Activated naive CD4-positive, alpha-beta T cell treated with anti-CD3 and anti-CD28 coated beads for 36 hours (primary cell): ENCODE measurements around the gene MRM3. TPM values are rescaled to one million over a fixed set of nuclear protein-coding genes. Genes with fewer than 3 reads are reported as not detected.
"Not testable (repeated sequence)": the region's sequence is repeated elsewhere in the genome, so short reads cannot be mapped to it uniquely, and the experiment has no call there.

Experiments
- CTCF ChIA-PET: fragments of 350-600 bp; sonication (Branson Sonifier 250); formaldehyde crosslinking; loops from one replicate; lab custom pipeline; 2021; ENCODE audit warnings: antibody characterized with exemption; lab: Charles Lee
- DNase-seq: peaks from one replicate; pipeline ENCODE4 v3.0.0-alpha.2; 2020
- H3K27ac Mint-ChIP-seq: one replicate; pipeline ENCODE4 v1.8.0; 2021; ENCODE audit warnings: mild to moderate bottlenecking, mixed read lengths
- H3K27me3 Mint-ChIP-seq: one replicate; pipeline ENCODE4 v1.8.0; 2021; ENCODE audit warnings: low read depth, mixed read lengths
- H3K36me3 Mint-ChIP-seq: one replicate; pipeline ENCODE4 v1.8.0; 2021; ENCODE audit warnings: low read depth, mixed read lengths
- H3K4me1 Mint-ChIP-seq: one replicate; pipeline ENCODE4 v1.8.0; 2021; ENCODE audit warnings: low read depth, mixed read lengths
- H3K4me3 Mint-ChIP-seq: one replicate; pipeline ENCODE4 v1.8.0; 2021; ENCODE audit warnings: mild to moderate bottlenecking, moderate library complexity, mixed read lengths
- H3K9me3 Mint-ChIP-seq: one replicate; pipeline ENCODE4 v1.8.0; 2021; ENCODE audit warnings: mixed read lengths
- intact Hi-C: fragments of 100-400 bp; cut with micrococcal nuclease; formaldehyde crosslinking; loops from one replicate; pipeline ENCODE4 v1.15.1; 2023
- total RNA-seq, 2 experiments: library from RNA; stranded (reverse); gene quantifications; one replicate each; pipeline ENCODE4 v1.2.3, GENCODE V29; 2021

The MRM3 gene
- total RNA-seq, 2 experiments from 2014 or later, result 22.8 to 25.6 TPM

DNA sequence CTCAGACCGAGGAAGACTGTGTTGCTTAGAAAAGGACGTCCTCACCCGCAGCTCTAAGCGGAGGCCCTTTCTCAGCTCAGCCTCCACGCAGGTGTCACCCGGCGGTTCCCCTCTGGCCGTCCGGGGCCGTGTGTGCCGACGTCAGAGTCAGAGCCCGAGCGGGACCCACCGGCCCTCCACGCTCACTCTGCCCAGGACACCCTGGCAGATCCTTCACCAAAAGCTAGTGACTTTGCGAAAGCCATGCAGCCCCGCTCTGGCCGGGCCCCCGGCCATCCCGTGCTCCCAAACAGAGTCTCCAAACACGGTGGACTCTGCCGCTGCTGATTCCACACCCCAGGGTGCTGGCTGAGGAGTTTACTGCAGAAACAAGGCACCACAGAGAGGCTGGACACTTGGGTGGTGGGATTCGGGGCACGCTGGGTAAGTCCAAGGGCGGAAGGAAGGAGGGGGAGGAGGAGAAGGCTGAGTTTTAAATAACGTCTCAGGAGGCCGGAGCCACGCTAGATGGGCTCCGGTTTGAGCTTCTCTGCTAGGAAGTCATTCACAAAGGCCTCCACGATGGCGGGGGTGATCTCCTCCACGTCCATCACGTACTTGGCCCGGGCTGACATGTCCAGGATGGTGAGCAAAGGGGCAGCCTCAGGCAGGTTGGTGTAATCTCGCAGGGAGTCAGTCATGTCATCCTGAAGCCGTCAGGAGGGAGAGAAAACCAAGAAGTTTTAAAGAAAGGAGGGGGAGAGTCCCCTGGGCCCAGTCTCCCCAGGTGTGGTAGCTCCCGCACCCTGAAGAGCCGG, 18.5 kb downstream of the MRM3 start:
- H3K9me3 Mint-ChIP-seq, result no peaks in the 10 kb centered on the region
- no peak overlapping the region for H3K27ac Mint-ChIP-seq
- no peak overlapping the region for H3K4me3 Mint-ChIP-seq
- CTCF ChIA-PET, result interaction anchor here (0.9 kb wide), 1 partner anchor 180 kb away, joined by 3 read pairs; no protein-coding TSS in a partner anchor
- intact Hi-C loops, result no loop called here
- H3K4me1 Mint-ChIP-seq, result no peaks in the 10 kb centered on the region
- no peak for DNase-seq
- no peaks in the 10 kb centered on the region for H3K27me3 Mint-ChIP-seq
- H3K36me3 Mint-ChIP-seq, result no peaks in the 10 kb centered on the region

DNA sequence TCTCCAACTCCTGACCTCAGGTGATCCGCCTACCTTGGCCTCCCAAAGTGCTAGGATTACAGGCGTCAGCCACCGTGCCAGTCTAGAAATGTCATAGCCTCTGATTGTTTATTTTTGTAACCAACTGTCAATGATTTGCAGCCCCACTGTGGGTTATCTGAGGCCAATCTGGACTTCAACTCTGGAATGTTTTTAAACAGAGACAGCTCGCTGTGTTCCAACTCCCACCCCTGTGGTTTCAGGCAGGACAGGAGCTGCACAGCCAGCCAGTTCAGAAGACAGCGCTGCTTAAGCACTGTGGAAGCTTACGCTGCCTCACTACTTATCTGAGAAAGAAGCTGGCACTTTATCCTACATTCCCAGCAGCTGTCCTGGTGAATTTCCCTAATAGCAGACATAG, 19.5 kb downstream of the MRM3 start:
- Mint-ChIP-seq H3K4me3 (no peak overlapping the region), H3K36me3 (no peaks in the 10 kb centered on the region), H3K27me3 (peaks cover under 1% of the 10 kb centered on the region), H3K4me1 (no peaks in the 10 kb centered on the region), H3K9me3 (no peaks in the 10 kb centered on the region), H3K27ac (no peak overlapping the region)
- CTCF ChIA-PET, result interaction anchor here (0.7 to 1.0 kb wide), 2 partner anchors 180 to 1257 kb away, joined by 3 to 7 read pairs; no protein-coding TSS in a partner anchor
- no peak for DNase-seq
- intact Hi-C loops, result no loop called here

DNA sequence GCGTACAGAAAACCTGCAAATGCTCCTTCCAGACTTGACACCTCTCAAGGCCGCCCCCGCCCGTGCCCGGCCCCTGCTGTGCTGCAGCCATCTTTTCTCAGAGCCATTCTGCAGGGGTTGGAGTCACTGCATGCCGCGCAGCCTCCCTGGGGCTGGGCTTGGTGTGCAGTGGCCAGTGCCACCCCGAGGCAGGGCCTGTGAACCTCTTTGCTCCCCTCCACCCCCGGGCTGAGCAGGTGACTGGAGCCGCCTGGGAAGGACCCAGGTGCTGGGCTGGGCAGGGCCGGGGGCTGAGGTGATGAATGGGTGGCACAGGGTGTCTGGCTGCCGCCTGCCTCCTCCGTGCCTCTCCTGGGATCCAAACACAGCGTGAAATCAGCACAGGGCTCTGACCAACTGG, 20.3 kb downstream of the MRM3 start:
- intact Hi-C loops, result no loop called here
- CTCF ChIA-PET, result interaction anchor here (1.0 kb wide), 1 partner anchor 179 kb away, joined by 3 read pairs; no protein-coding TSS in a partner anchor
- H3K27ac Mint-ChIP-seq, result no peak overlapping the region
- no peaks in the 10 kb centered on the region for H3K9me3 Mint-ChIP-seq
- no peak for DNase-seq
- H3K4me1 Mint-ChIP-seq, result no peaks in the 10 kb centered on the region
- H3K27me3 Mint-ChIP-seq, result peaks cover 2% of the 10 kb centered on the region
- H3K4me3 Mint-ChIP-seq, result no peak overlapping the region
- H3K36me3 Mint-ChIP-seq, result no peaks in the 10 kb centered on the region

DNA sequence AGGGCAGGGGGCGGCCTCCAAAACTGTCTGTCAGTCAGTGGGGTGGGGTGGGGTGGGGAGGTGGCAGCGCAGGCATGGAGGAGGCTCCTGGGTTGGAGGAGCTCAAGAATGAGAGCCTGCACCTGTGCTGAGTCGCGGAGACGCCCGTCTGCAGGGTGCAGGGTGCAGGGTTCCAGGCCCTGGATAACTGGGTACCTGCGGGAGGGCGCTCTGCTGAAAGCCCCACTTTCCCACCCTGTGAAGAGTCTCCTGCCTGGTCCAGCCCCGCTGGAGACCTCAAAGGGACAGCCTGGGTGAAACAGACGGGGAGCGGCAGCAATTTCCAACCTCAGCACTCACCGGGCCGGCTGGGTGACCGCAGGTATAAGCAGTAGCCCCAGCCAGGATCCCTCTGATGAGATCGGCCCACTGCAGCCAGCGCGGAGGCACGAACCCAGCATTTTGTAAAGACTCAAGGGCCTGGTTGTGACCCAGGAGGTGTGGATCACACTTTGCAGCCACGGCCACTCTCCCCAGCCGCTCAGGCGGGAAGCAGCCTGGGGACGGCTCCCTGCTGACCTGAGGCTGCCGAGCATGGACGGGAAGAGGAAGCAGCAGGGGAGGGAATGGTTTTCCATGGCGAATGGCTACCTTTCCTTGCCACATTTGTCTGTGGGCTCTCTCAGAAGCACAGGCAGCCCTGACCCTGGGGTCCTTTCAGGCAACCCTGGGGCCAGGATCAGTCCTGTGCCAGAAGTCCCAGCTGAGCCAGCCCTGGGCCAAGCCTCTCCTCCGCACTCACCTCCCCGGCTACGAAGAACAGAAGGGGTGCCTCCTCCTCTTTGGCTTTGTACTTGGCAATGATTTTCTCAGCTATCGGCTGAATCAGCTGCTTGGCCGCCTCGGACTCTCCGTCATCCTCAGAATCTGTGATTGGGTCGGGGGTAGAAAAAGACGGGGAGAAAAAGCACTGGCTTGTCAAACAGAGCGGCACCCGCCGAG, 21.0 kb downstream of the MRM3 start:
- no peak overlapping the region for H3K27ac Mint-ChIP-seq
- intact Hi-C loops, result no loop called here

DNA sequence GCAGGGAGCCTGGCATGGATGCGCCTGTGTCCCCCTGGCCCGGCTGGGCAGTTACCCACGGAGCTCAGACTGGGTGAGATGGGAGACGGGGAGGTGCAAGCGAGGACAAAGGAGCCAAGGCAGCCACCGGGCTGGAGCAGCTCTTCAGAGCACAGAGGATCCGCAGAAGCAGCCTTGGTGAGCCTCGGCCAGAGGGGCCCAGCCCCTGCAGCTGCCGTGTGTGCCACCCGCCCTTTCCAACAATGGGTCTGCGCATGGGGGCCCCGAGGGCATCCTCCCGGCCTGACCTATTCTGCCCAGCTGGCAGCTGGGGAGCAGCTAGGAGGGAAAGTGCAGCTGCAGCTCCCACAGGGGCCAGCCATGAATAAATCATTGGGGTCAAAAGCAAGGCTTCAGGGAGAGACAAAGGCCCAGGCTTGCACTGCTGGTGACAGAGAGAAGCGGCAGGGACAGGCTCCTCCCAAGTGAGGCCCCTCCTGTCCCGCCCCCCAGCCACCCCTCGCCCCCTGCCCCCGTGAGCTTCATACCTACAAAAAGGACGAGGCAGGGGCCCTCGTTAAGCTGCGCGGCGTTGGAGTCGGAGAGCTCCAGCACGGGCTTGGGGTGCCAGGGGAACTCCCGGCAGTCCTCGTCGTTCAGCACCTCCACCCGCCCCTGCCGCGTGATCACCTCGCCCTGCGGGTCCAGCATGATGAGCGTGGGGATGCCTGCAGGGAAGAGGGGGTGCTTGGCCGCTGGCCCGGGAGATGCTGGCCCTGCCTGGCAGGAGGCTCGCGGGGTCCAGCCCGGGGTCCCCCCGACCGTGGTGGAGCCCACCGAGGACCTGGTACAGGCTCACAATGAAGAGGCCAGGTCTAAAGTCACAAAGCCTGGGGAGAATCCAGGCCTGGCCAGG, 22.6 kb downstream of the MRM3 start:
- Mint-ChIP-seq H3K4me1 (no peaks in the 10 kb centered on the region), H3K36me3 (no peaks in the 10 kb centered on the region), H3K9me3 (no peaks in the 10 kb centered on the region), H3K27ac (no peak overlapping the region), H3K27me3 (peaks cover 2% of the 10 kb centered on the region), H3K4me3 (no peak overlapping the region)
- intact Hi-C loops, result no loop called here
- CTCF ChIA-PET, result no interaction called here
- no peak for DNase-seq

More for the DNA sequence above, 21.0 kb downstream of the MRM3 start:
- Mint-ChIP-seq H3K4me1 (no peaks in the 10 kb centered on the region), H3K4me3 (no peak overlapping the region), H3K36me3 (no peaks in the 10 kb centered on the region), H3K9me3 (no peaks in the 10 kb centered on the region), H3K27me3 (peaks cover 2% of the 10 kb centered on the region)
- CTCF ChIA-PET, result no interaction called here
- no peak for DNase-seq

DNA sequence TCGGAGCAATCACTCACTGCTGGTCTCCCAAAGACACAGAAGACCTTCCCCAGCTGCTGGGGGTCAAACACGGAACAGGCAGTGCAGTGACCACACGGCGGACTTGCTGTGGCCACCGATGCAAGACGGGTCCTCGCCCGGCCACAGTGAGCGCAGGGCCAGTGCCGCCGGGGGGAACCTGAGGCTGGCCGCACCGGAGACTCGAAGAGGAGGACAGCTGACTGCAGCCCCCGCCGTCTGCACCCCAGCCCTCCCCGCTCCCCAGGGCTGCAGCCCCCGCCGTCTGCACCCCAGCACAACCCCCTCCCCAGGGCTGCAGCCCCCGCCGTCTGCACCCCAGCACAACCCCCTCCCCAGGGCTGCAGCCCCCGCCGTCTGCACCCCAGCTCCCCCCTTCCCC, 23.7 kb downstream of the MRM3 start:
- H3K36me3 Mint-ChIP-seq, CTCF ChIA-PET, H3K27ac Mint-ChIP-seq, H3K4me1 Mint-ChIP-seq, H3K27me3 Mint-ChIP-seq, DNase-seq, intact Hi-C loops, H3K4me3 Mint-ChIP-seq, H3K9me3 Mint-ChIP-seq: not testable (repeated sequence)

DNA sequence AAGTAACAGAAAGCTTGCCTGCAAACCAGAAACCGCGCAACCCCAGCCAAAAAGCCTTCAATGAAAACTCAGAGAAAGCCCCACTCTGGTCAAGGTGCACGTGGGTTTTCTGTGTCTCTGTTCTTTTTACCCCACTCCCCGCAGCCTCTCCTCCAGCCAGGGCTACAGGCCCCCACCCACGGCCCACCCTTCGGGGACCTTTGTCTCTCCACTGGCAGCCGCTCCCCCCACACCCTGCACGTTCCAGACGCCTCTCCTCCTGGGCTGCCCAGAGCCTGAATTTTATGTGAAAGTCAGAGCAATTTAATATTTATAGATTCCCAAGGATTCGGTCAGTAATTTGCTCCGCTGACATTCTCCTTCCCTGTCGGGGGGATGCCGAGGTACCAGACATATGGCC, 24.2 kb downstream of the MRM3 start:
- Mint-ChIP-seq H3K9me3 (no peaks in the 10 kb centered on the region), H3K27ac (no peak overlapping the region), H3K27me3 (peaks cover 2% of the 10 kb centered on the region), H3K4me3 (no peak overlapping the region), H3K36me3 (no peaks in the 10 kb centered on the region), H3K4me1 (no peaks in the 10 kb centered on the region)
- CTCF ChIA-PET, result no interaction called here
- intact Hi-C loops, result no loop called here
- no peak for DNase-seq

DNA sequence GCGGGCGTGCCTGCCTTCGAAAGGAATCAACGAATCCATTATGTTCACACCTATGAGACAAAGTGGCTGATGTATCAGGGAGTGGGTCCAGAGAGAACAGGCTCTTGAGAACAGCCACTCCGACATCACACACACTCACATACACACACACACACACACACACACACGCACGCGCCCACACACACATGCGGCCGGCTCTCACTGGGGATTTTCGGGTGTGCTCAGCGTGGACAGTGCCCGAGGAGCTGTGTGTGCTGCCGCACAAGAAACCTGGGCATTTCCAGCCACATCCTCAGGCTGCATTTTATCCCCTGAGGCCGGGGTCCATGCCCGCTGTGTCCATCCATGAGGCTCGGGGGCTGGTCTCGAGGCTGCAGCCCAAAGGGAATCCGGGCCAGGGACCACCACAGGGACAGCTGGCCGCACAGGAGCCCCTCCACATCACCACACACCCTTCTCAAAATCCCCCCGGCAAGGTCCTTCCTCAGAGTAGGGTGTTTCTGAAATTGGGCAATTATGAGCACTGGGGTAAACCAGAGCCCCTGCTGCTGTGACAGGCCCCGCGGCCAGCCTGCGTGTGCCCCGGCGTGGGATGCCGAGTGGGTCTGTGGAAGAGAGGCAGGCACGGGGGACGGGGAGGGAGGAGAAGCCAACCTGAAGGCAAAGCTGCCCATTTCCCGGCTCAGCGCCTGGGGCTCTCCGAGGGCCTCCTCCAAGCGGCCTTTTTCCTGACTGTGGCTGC, 24.8 kb downstream of the MRM3 start:
- DNase-seq, result no peak
- Mint-ChIP-seq H3K4me1 (no peaks in the 10 kb centered on the region), H3K9me3 (no peaks in the 10 kb centered on the region), H3K27me3 (peaks cover 2% of the 10 kb centered on the region), H3K4me3 (no peak overlapping the region), H3K36me3 (no peaks in the 10 kb centered on the region), H3K27ac (no peak overlapping the region)
- intact Hi-C loops, result no loop called here
- CTCF ChIA-PET, result no interaction called here

DNA sequence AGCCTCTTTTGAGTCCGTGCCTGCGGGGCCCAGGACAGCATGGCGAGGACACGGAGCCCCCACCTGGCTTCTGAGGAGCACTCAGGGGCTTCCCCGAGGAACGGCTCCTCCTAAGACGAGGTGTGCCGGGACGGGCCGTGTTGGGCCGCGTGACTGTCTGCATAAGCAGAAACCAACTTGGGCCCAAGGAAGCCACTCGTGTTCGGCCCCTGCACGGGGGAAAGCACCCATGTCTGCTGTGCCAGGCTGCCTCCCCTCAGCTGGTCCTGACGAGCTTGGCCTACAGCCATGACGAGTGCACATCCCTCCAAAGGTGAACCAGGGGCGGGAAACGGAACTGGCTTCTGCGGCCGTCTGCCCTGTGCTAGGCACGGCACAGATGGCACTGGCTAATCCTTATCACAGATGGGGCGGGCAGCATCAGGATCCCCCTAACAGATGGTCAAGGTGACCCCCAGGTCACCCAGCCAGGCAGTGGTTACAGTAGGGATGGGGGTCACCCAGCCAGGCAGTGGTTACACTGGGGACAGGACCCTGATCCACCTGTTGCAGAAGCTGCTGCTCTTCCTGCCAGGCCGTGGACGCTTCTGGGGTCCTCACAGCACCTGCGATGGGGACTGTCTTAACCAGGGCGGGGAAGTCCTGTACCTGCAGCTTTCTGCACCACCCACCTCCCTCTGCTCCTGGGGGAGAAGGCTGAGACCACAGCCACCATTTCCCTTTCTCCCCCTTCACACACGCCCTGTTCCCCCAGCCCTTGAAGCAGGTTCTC, 25.6 kb downstream of the MRM3 start:
- H3K36me3 Mint-ChIP-seq, result no peaks in the 10 kb centered on the region
- H3K9me3 Mint-ChIP-seq, result no peaks in the 10 kb centered on the region
- H3K27ac Mint-ChIP-seq, result no peak overlapping the region
- no peak for DNase-seq
- CTCF ChIA-PET, result interaction anchor here (0.6 kb wide), 1 partner anchor 20 kb away, joined by 3 read pairs; no protein-coding TSS in a partner anchor
- H3K27me3 Mint-ChIP-seq, result peaks cover 5% of the 10 kb centered on the region
- H3K4me1 Mint-ChIP-seq, result no peaks in the 10 kb centered on the region
- no peak overlapping the region for H3K4me3 Mint-ChIP-seq
- intact Hi-C loops, result no loop called here

DNA sequence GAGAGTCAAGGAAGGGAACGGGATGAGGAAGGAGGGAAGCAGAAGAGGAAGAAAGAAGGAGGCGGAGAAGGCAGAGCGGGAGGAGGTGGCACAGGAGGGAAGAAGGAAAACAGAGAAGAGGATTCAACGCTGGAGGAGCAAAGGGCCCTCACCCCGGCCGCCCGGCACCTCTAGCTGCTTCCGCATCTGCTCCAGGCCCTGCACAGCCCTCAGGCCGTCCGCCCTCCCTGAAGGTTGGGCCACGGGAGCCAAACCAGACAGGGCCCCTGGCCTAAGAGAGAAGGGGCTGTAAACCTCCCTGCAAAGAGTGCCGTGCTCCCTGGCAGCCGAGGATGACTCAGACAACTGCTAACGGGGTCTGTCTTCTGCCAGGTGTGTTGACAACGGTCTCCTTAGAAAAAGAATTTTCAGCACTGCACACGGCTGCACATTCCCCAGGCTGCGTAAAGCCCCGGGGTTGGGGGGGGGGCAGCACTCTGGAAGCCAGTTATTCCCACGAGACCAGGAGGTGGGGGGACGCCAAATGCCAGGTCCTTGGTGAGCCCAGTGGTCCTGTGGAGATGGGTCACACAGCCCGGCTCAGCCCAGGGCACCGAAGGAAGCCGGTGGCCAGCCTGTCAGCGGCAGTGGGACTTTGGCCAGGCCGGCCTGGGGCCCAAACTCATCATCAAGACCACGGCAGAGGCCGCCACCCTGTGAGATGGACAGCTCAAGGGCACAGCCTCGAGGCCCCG, 29.1 kb downstream of the MRM3 start:
- CTCF ChIA-PET, result no interaction called here
- Mint-ChIP-seq H3K4me3 (no peak overlapping the region), H3K36me3 (no peaks in the 10 kb centered on the region), H3K27ac (no peak overlapping the region), H3K4me1 (no peaks in the 10 kb centered on the region), H3K9me3 (no peaks in the 10 kb centered on the region), H3K27me3 (peaks cover 5% of the 10 kb centered on the region)
- intact Hi-C loops, result no loop called here
- DNase-seq, result no peak
